HG02642 (cell line): ENCODE data around the gene AHCTF1.

Source experiments
- ATAC-seq: cut with Tn5 transposase; IDR thresholded peaks from one replicate; pipeline ENCODE4 v1.9.1; 2021; ENCODE audit warnings: mild to moderate bottlenecking; ENCODE audit not compliant: unreplicated experiment, poor library complexity

The AHCTF1 gene

GRCh38 chr1:246801241-246802020, 130.3 kb downstream of the AHCTF1 start:
- ATAC-seq: no peak

- no peak for ATAC-seq
Measured at GRCh38 chr1:246800756-246801155, 131.0 kb downstream of the AHCTF1 start.

GRCh38 chr1:246800356-246800755, 131.4 kb downstream of the AHCTF1 start:
- no peak for ATAC-seq

GRCh38 chr1:246798606-246799496, 132.9 kb downstream of the AHCTF1 start:
- no peak for ATAC-seq

- ATAC-seq: no peak
Measured at GRCh38 chr1:246798107-246798506, 133.6 kb downstream of the AHCTF1 start.

- no peak for ATAC-seq
Measured at GRCh38 chr1:246797597-246797996, 134.2 kb downstream of the AHCTF1 start.

GRCh38 chr1:246797157-246797556, 134.6 kb downstream of the AHCTF1 start:
- no peak for ATAC-seq

GRCh38 chr1:246795906-246796694, 135.6 kb downstream of the AHCTF1 start:
- no peak for ATAC-seq

GRCh38 chr1:246794828-246795671, 136.7 kb downstream of the AHCTF1 start:
- ATAC-seq: no peak

GRCh38 chr1:246794048-246794827, 137.5 kb downstream of the AHCTF1 start:
- no peak for ATAC-seq

- no peak for ATAC-seq
Measured at GRCh38 chr1:246793356-246793896, 138.3 kb downstream of the AHCTF1 start.

- no peak for ATAC-seq
Measured at GRCh38 chr1:246792603-246793002, 139.1 kb downstream of the AHCTF1 start.

GRCh38 chr1:246791303-246791918, 140.3 kb downstream of the AHCTF1 start:
- ATAC-seq: no peak

- ATAC-seq: no peak
Measured at GRCh38 chr1:246790833-246791232, 140.9 kb downstream of the AHCTF1 start.

- no peak for ATAC-seq
Measured at GRCh38 chr1:246790364-246790763, 141.4 kb downstream of the AHCTF1 start.

GRCh38 chr1:246789454-246790339, 142.1 kb downstream of the AHCTF1 start:
- ATAC-seq: no peak
